Tibial nerve (tissue), 4 donors: ENCODE results near the gene KRT84. TPM values are rescaled to one million over a fixed set of nuclear protein-coding genes. Genes with fewer than 3 reads are reported as not detected.

Experiments used
- DNase-seq, 2 donors: peaks; one replicate each; pipeline ENCODE4 v3.0.0-alpha.2; 2019; ENCODE audit warnings: low spot score in 2 of 2
- H3K27ac ChIP-seq, 4 donors: fragments of 200-600 bp; sonication (generic) in 3 of 4; one replicate each; pipeline ENCODE4 v1.5.1; 2017 to 2019; ENCODE audit warnings: mild to moderate bottlenecking in 1 of 4
- H3K27me3 ChIP-seq, 2 donors: fragments of 200-600 bp; sonication (generic) in 1 of 2; one replicate each; pipeline versions ENCODE4 v1.5.1 to v1.6.0; 2017 to 2019
- H3K36me3 ChIP-seq, 3 donors: fragments of 200-600 bp; sonication (generic); one replicate each; pipeline ENCODE4 v1.5.1; 2018 to 2019
- H3K4me1 ChIP-seq, 4 donors: fragments of 200-600 bp; sonication (generic) in 3 of 4; one replicate each; pipeline ENCODE4 v1.5.1; 2017 to 2019
- H3K4me3 ChIP-seq, 4 donors: fragments of 200-600 bp; sonication (generic) in 3 of 4; one replicate each; pipeline ENCODE4 v1.5.1; 2017 to 2019; ENCODE audit warnings: mild to moderate bottlenecking in 1 of 4, moderate library complexity in 1 of 4
- H3K9me3 ChIP-seq, 4 donors: fragments of 200-600 bp; sonication (generic) in 3 of 4; one replicate each; pipeline ENCODE4 v1.5.1; 2017 to 2019
- CTCF ChIP-seq, 5 experiments: fragments of 200-600 bp in 3 of 5; fragments of 450-650 bp in 2 of 5; sonication (generic) in 3 of 5; IDR thresholded peaks; one replicate each; pipeline ENCODE4 v1.5.1; 2016 to 2019; ENCODE audit warnings: antibody characterized with exemption in 5 of 5, mild to moderate bottlenecking in 3 of 5, moderate library complexity in 2 of 5
- EP300 ChIP-seq, 2 donors: sonication (generic); formaldehyde crosslinking; IDR thresholded peaks; one replicate each; pipeline ENCODE4 v1.6.1; 2017; ENCODE audit warnings: antibody characterized with exemption in 2 of 2, mild to moderate bottlenecking in 1 of 2
- POLR2A ChIP-seq, 2 donors: fragments of 450-650 bp; IDR thresholded peaks; one replicate each; pipeline ENCODE4 v1.6.1; 2017; ENCODE audit warnings: antibody characterized with exemption in 2 of 2, mild to moderate bottlenecking in 2 of 2, moderate library complexity in 2 of 2
- WGBS, 2 donors: methylation state at CpG; one replicate each; pipeline ENCODE4 v1.1.5; 2018; 5-methylcytosine and 5-hydroxymethylcytosine counted together
- total RNA-seq, 4 donors: library from RNA; depleted of rRNA; stranded (reverse); fragments of >200 nt; gene quantifications; one replicate each; pipeline ENCODE4 v1.1.0, GENCODE V29; 2016

The KRT84 gene
- total RNA-seq, 4 donors from 2014 or later: not detected

GRCh38 chr12:52423661-52424500 is 38.4 kb upstream of the KRT84 start:
- TF ChIP-seq CTCF (IDR thresholded peaks at IDR 0.05) (no peak), POLR2A (IDR thresholded peaks at IDR 0.05) (no peak), EP300 (IDR thresholded peaks at IDR 0.05) (no peak)
- Histone ChIP-seq H3K27ac (peak overlapping the region in 1 of 4 donors; percentile 37), H3K4me3 (no peak overlapping the region), H3K36me3 (no peaks in the 10 kb centered on the region), H3K27me3 (no peaks in the 10 kb centered on the region), H3K4me1 (peaks cover 0 to 8% (median 0%) of the 10 kb centered on the region in 4 donors), H3K9me3 (no peaks in the 10 kb centered on the region)
- DNase-seq: no peak
- 49 to 58% methylated on average over 11 of the region's 11 CpGs for WGBS, 2 donors

DNA sequence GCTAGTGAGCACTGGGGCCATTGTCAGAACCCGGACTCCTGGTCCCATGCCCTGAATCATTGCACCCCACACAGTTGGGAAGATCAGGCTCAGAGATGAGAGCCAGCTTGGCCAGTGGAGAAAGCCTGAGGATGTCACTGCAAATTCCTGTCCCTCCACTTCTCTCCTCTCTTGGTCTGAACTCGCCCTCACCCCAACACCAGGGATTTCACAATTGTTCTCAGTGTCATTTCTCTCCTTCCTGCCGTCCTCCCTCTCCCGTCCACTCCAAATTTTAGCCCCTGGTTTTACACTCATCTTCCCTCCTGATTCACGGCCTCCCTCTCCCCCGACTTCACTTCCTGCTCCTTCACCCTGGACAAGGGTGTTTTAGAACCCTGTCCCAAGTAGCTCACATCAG is 37.6 kb upstream of the KRT84 start:
- WGBS, 2 donors: 55 to 66% methylated on average over 6 of the region's 6 CpGs
- Histone ChIP-seq H3K4me3 (no peak overlapping the region), H3K9me3 (no peaks in the 10 kb centered on the region), H3K27me3 (no peaks in the 10 kb centered on the region), H3K36me3 (no peaks in the 10 kb centered on the region), H3K27ac (peak overlapping the region in 1 of 4 donors; percentile 37), H3K4me1 (peaks cover 0 to 8% (median 0%) of the 10 kb centered on the region in 4 donors)
- no peak for DNase-seq
- no peak for TF ChIP-seq CTCF (IDR thresholded peaks at IDR 0.05)
- no peak for TF ChIP-seq EP300 (IDR thresholded peaks at IDR 0.05)
- no peak for TF ChIP-seq POLR2A (IDR thresholded peaks at IDR 0.05)

GRCh38 chr12:52419656-52420055 is 34.2 kb upstream of the KRT84 start:
- H3K27ac ChIP-seq: no peak overlapping the region
- no peaks in the 10 kb centered on the region for H3K27me3 ChIP-seq
- H3K36me3 ChIP-seq: no peaks in the 10 kb centered on the region
- H3K4me3 ChIP-seq: no peak overlapping the region
- H3K4me1 ChIP-seq: peaks cover 0 to 34% (median 5%) of the 10 kb centered on the region in 4 donors
- no peak for DNase-seq
- 44 to 57% methylated on average over 1 of the region's 1 CpG for WGBS, 2 donors
- TF ChIP-seq EP300 (IDR thresholded peaks at IDR 0.05) (no peak), CTCF (IDR thresholded peaks at IDR 0.05) (no peak), POLR2A (IDR thresholded peaks at IDR 0.05) (no peak)
- H3K9me3 ChIP-seq: no peaks in the 10 kb centered on the region

DNA sequence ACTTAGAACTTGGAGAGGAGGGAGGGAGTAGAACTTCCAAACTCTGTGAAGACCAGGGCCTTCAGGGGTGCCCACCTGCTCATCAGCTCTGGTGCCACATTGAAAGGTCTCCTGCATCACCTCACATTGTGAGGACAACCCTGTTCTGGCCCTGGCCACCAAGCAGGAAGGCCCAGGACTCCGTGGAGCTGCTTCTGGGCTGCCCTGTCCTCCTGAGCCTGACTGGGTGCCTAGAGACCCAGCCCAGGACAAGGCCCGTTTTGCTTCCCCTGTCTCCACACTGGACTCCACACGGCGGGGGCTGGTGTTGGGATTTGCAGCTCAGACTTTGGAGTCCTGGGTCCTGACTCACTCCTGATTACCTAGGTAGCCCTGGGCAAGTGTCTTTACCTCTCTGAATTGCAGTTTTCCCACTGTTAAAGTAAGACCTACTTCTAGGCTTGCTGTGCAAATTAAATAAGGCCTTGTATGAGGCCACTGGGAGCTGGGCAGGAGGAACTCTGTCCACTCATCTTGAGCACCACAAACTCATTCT is 33.2 kb upstream of the KRT84 start:
- Histone ChIP-seq H3K4me3 (no peak overlapping the region), H3K27me3 (no peaks in the 10 kb centered on the region), H3K4me1 (peaks cover 0 to 31% (median 5%) of the 10 kb centered on the region in 4 donors), H3K9me3 (no peaks in the 10 kb centered on the region), H3K27ac (no peak overlapping the region), H3K36me3 (no peaks in the 10 kb centered on the region)
- WGBS, 2 donors: 83 to 89% methylated on average over 3 to 4 of the region's 4 CpGs
- DNase-seq: no peak
- TF ChIP-seq EP300 (IDR thresholded peaks at IDR 0.05) (no peak), POLR2A (IDR thresholded peaks at IDR 0.05) (no peak), CTCF (IDR thresholded peaks at IDR 0.05) (no peak)

GRCh38 chr12:52417740-52418139 is 32.3 kb upstream of the KRT84 start:
- Histone ChIP-seq H3K27me3 (no peaks in the 10 kb centered on the region), H3K27ac (peak overlapping the region in 2 of 4 donors; percentile 76 to 82), H3K9me3 (no peaks in the 10 kb centered on the region), H3K4me1 (peaks cover 0 to 26% (median 5%) of the 10 kb centered on the region in 4 donors), H3K36me3 (no peaks in the 10 kb centered on the region), H3K4me3 (no peak overlapping the region)
- DNase-seq: no peak
- 80 to 84% methylated on average over 2 of the region's 2 CpGs for WGBS, 2 donors
- TF ChIP-seq EP300 (IDR thresholded peaks at IDR 0.05) (no peak), POLR2A (IDR thresholded peaks at IDR 0.05) (no peak), CTCF (IDR thresholded peaks at IDR 0.05) (no peak)
